H9 (cell line): ENCODE measurements around the gene DNAJB11. TPM values are rescaled to one million over a fixed set of nuclear protein-coding genes. Genes with fewer than 3 reads are reported as not detected.

Experiments used
- DNase-seq: peaks from one replicate; pipeline ENCODE4 v3.0.0-alpha.2; 2017
- H2AFZ ChIP-seq: one replicate; pipeline ENCODE4 v1.6.1; 2013; ENCODE audit warnings: mild to moderate bottlenecking, low read length, control low read depth, moderate library complexity
- H2AK5ac ChIP-seq: 2 replicates; pipeline ENCODE4 v1.6.1; 2013; ENCODE audit warnings: low read length, control low read depth, mixed read lengths; ENCODE audit not compliant: insufficient read length
- H2BK120ac ChIP-seq: one replicate; pipeline ENCODE4 v1.6.1; 2013; ENCODE audit warnings: low read depth, mild to moderate bottlenecking, low read length, control low read depth, inconsistent platforms; ENCODE audit not compliant: poor library complexity, severe bottlenecking
- H2BK12ac ChIP-seq: 2 replicates; pipeline ENCODE4 v1.6.1; 2013; ENCODE audit warnings: low read length, control low read depth, mixed read lengths, low read depth; ENCODE audit not compliant: insufficient read length
- H2BK15ac ChIP-seq: 2 replicates; pipeline ENCODE4 v1.6.1; 2013; ENCODE audit warnings: low read depth, low read length, control low read depth
- H2BK20ac ChIP-seq: one replicate; pipeline ENCODE4 v1.6.1; 2013; ENCODE audit warnings: low read depth, mild to moderate bottlenecking, low read length, control low read depth, inconsistent platforms; ENCODE audit not compliant: poor library complexity, severe bottlenecking
- H2BK5ac ChIP-seq: 2 replicates; pipeline ENCODE4 v1.6.1; 2013; ENCODE audit warnings: low read length, control low read depth, mixed read lengths; ENCODE audit not compliant: insufficient read length
- H3K14ac ChIP-seq: 2 replicates; pipeline ENCODE4 v1.6.1; 2013; ENCODE audit warnings: low read length, control low read depth; ENCODE audit not compliant: insufficient read depth
- H3K18ac ChIP-seq: 2 replicates; pipeline ENCODE4 v1.6.1; 2013; ENCODE audit warnings: low read depth, mild to moderate bottlenecking, mixed read lengths, low read length, control low read depth; ENCODE audit not compliant: insufficient read length
- H3K23ac ChIP-seq: 2 replicates; pipeline ENCODE4 v1.6.1; 2013; ENCODE audit warnings: low read length, control low read depth, mixed read lengths, low read depth; ENCODE audit not compliant: insufficient read length
- H3K23me2 ChIP-seq: 2 replicates; pipeline ENCODE4 v1.6.1; 2013; ENCODE audit warnings: low read depth, mild to moderate bottlenecking, mixed read lengths, low read length, control low read depth; ENCODE audit not compliant: insufficient read length, poor library complexity, severe bottlenecking
- H3K27ac ChIP-seq: 2 replicates; pipeline ENCODE4 v1.5.1; 2013; ENCODE audit warnings: low read length, control low read depth, mixed read lengths, low read depth; ENCODE audit not compliant: insufficient read length
- H3K27me3 ChIP-seq: 2 replicates; pipeline ENCODE4 v1.6.1; 2013; ENCODE audit warnings: low read length, control low read depth, inconsistent platforms; ENCODE audit not compliant: insufficient read depth
- H3K4ac ChIP-seq: 2 replicates; pipeline ENCODE4 v1.6.1; 2013; ENCODE audit warnings: low read depth, mild to moderate bottlenecking, control low read depth, inconsistent platforms, low read length, moderate library complexity
- H3K4me1 ChIP-seq: 2 replicates; pipeline ENCODE4 v1.6.1; 2013; ENCODE audit warnings: low read length, control low read depth, inconsistent platforms; ENCODE audit not compliant: insufficient read depth
- H3K4me2 ChIP-seq: 2 replicates; pipeline ENCODE4 v1.6.1; 2013; ENCODE audit warnings: low read length, control low read depth, mixed read lengths; ENCODE audit not compliant: insufficient read length, insufficient read depth
- H3K56ac ChIP-seq: 2 replicates; pipeline ENCODE4 v1.6.1; 2013; ENCODE audit warnings: low read depth, mild to moderate bottlenecking, mixed read lengths, low read length, control low read depth; ENCODE audit not compliant: insufficient read length
- H3K79me1 ChIP-seq: 2 replicates; pipeline ENCODE4 v1.6.1; 2013; ENCODE audit warnings: low read depth, mild to moderate bottlenecking, moderate library complexity, low read length, control low read depth, inconsistent platforms; ENCODE audit not compliant: insufficient read depth, poor library complexity, severe bottlenecking
- H3K79me2 ChIP-seq: 2 replicates; pipeline ENCODE4 v1.6.1; 2013; ENCODE audit warnings: low read length, control low read depth, inconsistent platforms; ENCODE audit not compliant: insufficient read depth
- H3K9ac ChIP-seq: 2 replicates; pipeline ENCODE4 v1.6.1; 2013; ENCODE audit warnings: low read length, control low read depth, mixed read lengths; ENCODE audit not compliant: insufficient read length; ENCODE audit errors: extremely low read depth
- H3K9me3 ChIP-seq: one replicate; pipeline ENCODE4 v1.6.1; 2013; ENCODE audit warnings: low read depth, low read length, inconsistent platforms; ENCODE audit not compliant: control insufficient read depth
- H3T11ph ChIP-seq: one replicate; pipeline ENCODE4 v1.6.1; 2013; ENCODE audit warnings: mild to moderate bottlenecking, low read length, control low read depth, inconsistent platforms
- H4K20me1 ChIP-seq: one replicate; pipeline ENCODE4 v1.6.1; 2013; ENCODE audit not compliant: control insufficient read depth, insufficient read length, insufficient read depth
- H4K5ac ChIP-seq: 2 replicates; pipeline ENCODE4 v1.6.1; 2013; ENCODE audit warnings: low read depth, mild to moderate bottlenecking, mixed read lengths, low read length, control low read depth; ENCODE audit not compliant: insufficient read length
- H4K8ac ChIP-seq: replicated peaks from 2 replicates; pipeline ENCODE4 v1.6.1; 2013; ENCODE audit warnings: low read length, control low read depth, mixed read lengths, low read depth; ENCODE audit not compliant: insufficient read length
- H4K91ac ChIP-seq: 2 replicates; pipeline ENCODE4 v1.6.1; 2013; ENCODE audit warnings: low read depth, mild to moderate bottlenecking, moderate library complexity, mixed read lengths, low read length, control low read depth; ENCODE audit not compliant: insufficient read length
- H3K27ac Mint-ChIP-seq, 3 experiments: 2 replicates in 2 of 3; 3 replicates in 1 of 3; pipeline ENCODE4 v1.8.0; 2020 to 2021; ENCODE audit warnings: mixed read lengths in 3 of 3, mild to moderate bottlenecking in 1 of 3, moderate library complexity in 1 of 3
- H3K27me3 Mint-ChIP-seq: 2 replicates; pipeline ENCODE4 v1.8.0; 2021; ENCODE audit warnings: low read depth, mild to moderate bottlenecking, moderate library complexity, mixed read lengths
- H3K36me3 Mint-ChIP-seq, 3 experiments: 2 replicates in 2 of 3; 3 replicates in 1 of 3; pipeline ENCODE4 v1.8.0; 2020 to 2021; ENCODE audit warnings: low read depth in 3 of 3, mixed read lengths in 3 of 3; ENCODE audit not compliant: insufficient read depth in 1 of 3
- H3K4me1 Mint-ChIP-seq, 2 experiments: 2 replicates each; pipeline ENCODE4 v1.8.0; 2020; ENCODE audit warnings: mixed read lengths in 2 of 2
- H3K4me3 Mint-ChIP-seq, 2 experiments: 2 replicates in 1 of 2; 3 replicates in 1 of 2; pipeline ENCODE4 v1.8.0; 2020 to 2021; ENCODE audit warnings: mild to moderate bottlenecking in 2 of 2, mixed read lengths in 2 of 2, moderate library complexity in 1 of 2
- H3K9me3 Mint-ChIP-seq, 2 experiments: 2 replicates in 1 of 2; 3 replicates in 1 of 2; pipeline ENCODE4 v1.8.0; 2020; ENCODE audit warnings: mild to moderate bottlenecking in 2 of 2, mixed read lengths in 2 of 2, moderate library complexity in 1 of 2
- WGBS: extraction: QIAGEN DNeasy Blood & Tissue Kit; methylation state at CpG from one replicate; pipeline ENCODE4 v1.1.7; 2013; ENCODE audit warnings: missing lambda C conversion rate, low lambda C conversion rate, mixed read lengths; ENCODE audit not compliant: insufficient read length; ENCODE audit errors: extremely low coverage; 5-methylcytosine and 5-hydroxymethylcytosine counted together
- total RNA-seq: library from RNA; stranded (reverse); gene quantifications from 2 replicates; pipeline ENCODE4 v1.2.1, GENCODE V29; 2021
- TF ChIP-seq, protein P1 (sequence below): fragments of 200-600 bp; sonication (generic); conservative IDR thresholded peaks from 3 replicates; pipeline ENCODE4 v1.8.0; 2021; ENCODE audit warnings: antibody characterized with exemption, mild to moderate bottlenecking

Gene DNAJB11
- total RNA-seq, 1 experiment from 2014 or later, result 61.2 TPM

DNA sequence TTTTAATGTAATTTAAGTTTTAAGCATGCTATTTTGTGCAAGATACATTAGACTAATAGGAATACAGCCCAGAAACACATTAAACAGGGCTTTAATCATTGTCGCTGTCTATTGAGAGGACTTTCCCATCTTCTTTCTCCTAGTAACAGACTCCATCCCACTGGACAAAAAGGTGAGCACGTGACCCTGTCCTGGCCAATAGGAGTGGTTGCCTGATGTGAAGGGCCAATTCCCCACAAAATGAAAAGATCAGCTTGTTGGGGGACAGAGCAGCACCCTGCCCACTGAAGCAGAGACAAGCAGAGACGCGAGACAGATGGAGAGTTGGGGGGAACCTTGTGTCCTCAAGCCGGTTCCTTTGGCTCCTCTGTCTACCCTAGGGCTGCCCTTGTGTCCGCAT, 47.5 kb upstream of the DNAJB11 start:
- H3K14ac ChIP-seq, result no peak overlapping the region
- no peaks in the 10 kb centered on the region for H3K27me3 ChIP-seq
- peaks cover 0 to 2% of the 10 kb centered on the region in 2 experiments; a peak in 1 of 5 replicates for H3K9me3 Mint-ChIP-seq
- no peaks in the 10 kb centered on the region for H3K9me3 ChIP-seq
- H3K4me1 ChIP-seq, result no peaks in the 10 kb centered on the region
- no peak overlapping the region for H3T11ph ChIP-seq
- no peaks in the 10 kb centered on the region for H3K79me2 ChIP-seq
- H3K18ac ChIP-seq, result no peak overlapping the region
- no peak overlapping the region for H3K4me3 Mint-ChIP-seq
- no peak overlapping the region for H3K56ac ChIP-seq
- H4K8ac ChIP-seq, result no peak overlapping the region
- no peak overlapping the region for H3K4ac ChIP-seq
- peaks cover 14% of the 10 kb centered on the region for H3K27me3 Mint-ChIP-seq
- no peaks in the 10 kb centered on the region for H3K23me2 ChIP-seq
- peaks cover 0 to 7% of the 10 kb centered on the region in 2 experiments; a peak in 1 of 4 replicates for H3K4me1 Mint-ChIP-seq
- H2BK120ac ChIP-seq, result no peak overlapping the region
- WGBS, result no CpG with 5 or more reads among the region's 6 CpGs
- no peaks in the 10 kb centered on the region for H3K79me1 ChIP-seq
- no peak overlapping the region for H2BK12ac ChIP-seq
- no peak overlapping the region for H3K27ac ChIP-seq
- no peak overlapping the region for H3K27ac Mint-ChIP-seq
- H4K5ac ChIP-seq, result no peak overlapping the region
- no peak overlapping the region for H3K4me2 ChIP-seq
- H2BK15ac ChIP-seq, result no peak overlapping the region
- no peaks in the 10 kb centered on the region for H4K20me1 ChIP-seq
- no peak overlapping the region for H2BK20ac ChIP-seq
- no peak overlapping the region for H3K9ac ChIP-seq
- TF ChIP-seq, protein P1, sequence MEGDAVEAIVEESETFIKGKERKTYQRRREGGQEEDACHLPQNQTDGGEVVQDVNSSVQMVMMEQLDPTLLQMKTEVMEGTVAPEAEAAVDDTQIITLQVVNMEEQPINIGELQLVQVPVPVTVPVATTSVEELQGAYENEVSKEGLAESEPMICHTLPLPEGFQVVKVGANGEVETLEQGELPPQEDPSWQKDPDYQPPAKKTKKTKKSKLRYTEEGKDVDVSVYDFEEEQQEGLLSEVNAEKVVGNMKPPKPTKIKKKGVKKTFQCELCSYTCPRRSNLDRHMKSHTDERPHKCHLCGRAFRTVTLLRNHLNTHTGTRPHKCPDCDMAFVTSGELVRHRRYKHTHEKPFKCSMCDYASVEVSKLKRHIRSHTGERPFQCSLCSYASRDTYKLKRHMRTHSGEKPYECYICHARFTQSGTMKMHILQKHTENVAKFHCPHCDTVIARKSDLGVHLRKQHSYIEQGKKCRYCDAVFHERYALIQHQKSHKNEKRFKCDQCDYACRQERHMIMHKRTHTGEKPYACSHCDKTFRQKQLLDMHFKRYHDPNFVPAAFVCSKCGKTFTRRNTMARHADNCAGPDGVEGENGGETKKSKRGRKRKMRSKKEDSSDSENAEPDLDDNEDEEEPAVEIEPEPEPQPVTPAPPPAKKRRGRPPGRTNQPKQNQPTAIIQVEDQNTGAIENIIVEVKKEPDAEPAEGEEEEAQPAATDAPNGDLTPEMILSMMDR, result no peak
- no peak overlapping the region for H2BK5ac ChIP-seq
- no peak overlapping the region for H3K23ac ChIP-seq
- DNase-seq, result no peak
- no peak overlapping the region for H2AFZ ChIP-seq
- H4K91ac ChIP-seq, result no peak overlapping the region
- no peak overlapping the region for H2AK5ac ChIP-seq
- H3K36me3 Mint-ChIP-seq, result no peaks in the 10 kb centered on the region
